Gastrocnemius medialis (tissue), 4 donors: ENCODE measurements around the gene AFAP1L2.

Source experiments
- CTCF ChIP-seq, 5 experiments: fragments of 450-650 bp in 3 of 5; fragments of 200-600 bp in 2 of 5; sonication (generic) in 2 of 5; IDR thresholded peaks in 4 of 5; conservative IDR thresholded peaks in 1 of 5; 1 replicate in 4 of 5; 2 replicates in 1 of 5; pipeline ENCODE4 v1.5.1; 2016 to 2019; ENCODE audit warnings: antibody characterized with exemption in 5 of 5, mild to moderate bottlenecking in 3 of 5, moderate library complexity in 3 of 5
- POLR2A ChIP-seq, 2 donors: fragments of 450-650 bp; IDR thresholded peaks; one replicate each; pipeline ENCODE4 v1.6.1; 2017; ENCODE audit warnings: antibody characterized with exemption in 2 of 2, mild to moderate bottlenecking in 2 of 2, moderate library complexity in 2 of 2

- TF ChIP-seq CTCF (IDR thresholded peaks at IDR 0.05 in 4 of 5, conservative IDR thresholded peaks at IDR 0.05 in 1 of 5) (no peak), POLR2A (IDR thresholded peaks at IDR 0.05) (no peak)
Measured at GRCh38 chr10:114301177-114301576, 103.1 kb downstream of the AFAP1L2 start.
